NCI-H82 treated with DMSO at 0.1 percent for 48 hours (cell line): Measurements from ENCODE around the gene FUBP3.

ENCODE experiments used
- DNase-seq: peaks from one replicate; lab custom pipeline; 2025; ENCODE audit not compliant: unreplicated experiment; lab: John Stamatoyannopoulos, UW

The FUBP3 gene

DNA sequence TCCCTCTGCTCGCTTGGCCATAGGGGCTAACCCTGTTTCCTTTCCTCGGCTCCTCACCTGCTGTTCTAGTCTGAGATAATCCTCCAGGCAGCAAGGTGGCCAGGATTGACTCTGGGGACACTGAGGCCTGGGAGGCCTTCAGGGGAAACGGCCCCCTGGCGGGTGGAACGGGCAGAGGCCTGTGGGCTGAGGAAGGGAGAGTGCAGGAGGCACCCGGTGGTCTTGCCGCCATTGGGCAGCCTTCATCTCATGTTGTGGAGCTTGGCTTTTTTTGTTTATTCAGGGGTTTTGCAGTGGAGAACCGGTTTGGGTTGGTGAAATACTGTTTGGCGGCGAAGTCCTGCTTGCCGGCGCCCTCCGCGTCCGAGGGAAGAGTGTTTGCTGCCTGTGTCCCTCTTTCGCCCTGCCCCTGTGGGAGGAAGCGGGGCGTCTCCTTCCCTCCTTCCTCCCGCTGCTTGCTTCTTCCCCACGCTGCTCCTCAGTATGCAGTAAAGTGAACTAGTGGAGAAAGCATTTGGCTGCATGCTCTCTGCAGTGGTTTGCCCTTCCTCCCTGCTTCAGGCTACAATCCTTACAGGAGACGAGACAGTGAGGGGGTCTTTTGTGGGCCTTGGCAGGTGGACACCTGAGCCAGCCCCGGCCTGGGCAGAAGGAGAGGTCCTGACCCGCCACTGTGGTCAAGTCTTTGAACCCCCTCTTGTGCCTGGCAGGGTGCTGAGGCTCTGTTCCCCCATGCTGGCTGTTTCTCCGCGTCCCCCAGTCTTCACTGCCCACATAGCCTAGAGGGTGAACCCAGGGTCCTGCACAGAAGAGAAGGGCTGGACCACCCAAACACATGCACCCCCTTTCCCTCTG lies 54.2 kb downstream of the FUBP3 start:
- no peak for DNase-seq

DNA sequence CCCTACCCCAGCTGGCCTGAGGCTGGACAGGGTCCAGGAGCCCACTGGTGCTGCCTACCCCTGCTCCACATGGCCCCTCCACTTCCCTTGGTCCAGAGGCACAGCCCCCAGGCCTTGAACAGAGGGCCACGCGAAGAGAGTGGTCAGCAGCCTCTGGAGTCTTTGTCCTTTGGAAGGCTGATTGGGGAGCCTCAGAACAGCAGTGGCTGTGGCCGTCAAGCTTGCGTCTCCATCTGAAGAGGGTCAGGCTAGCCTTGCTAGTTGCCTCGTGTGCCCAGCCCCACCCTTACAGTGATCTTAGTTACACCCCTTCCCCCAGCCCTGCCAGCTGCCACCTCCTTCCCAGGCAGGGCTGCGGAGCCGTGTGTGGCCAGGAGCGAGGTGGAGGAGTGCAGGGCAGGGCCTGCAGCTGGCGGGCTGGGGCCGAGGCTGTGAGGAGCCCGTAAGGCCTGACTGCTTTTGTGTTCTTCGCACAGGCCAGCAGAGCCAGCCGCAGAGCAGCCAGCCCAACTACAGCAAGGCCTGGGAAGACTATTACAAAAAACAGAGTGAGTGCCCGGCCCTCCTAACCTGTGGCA lies 54.9 kb downstream of the FUBP3 start:
- DNase-seq: no peak

DNA sequence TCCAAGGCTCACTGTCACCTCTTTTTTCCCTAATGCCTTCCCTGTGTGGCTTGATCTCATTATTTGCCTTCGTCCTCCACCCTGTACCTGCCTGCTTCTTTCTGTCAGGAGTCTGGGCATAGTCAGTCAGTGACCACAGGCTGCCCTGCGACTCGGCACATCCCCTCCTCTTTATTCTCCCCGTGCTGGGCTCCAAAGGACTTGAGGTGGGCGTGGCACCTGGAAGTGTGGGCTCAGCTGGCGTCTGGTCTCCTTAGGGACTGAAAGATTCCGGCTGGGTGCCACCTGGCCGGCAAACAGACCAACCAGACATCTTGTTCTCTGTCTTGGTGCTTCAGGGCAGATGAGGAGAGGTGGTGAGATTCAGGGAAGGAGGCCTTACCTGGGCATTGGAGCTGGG lies 55.4 kb downstream of the FUBP3 start:
- DNase-seq: no peak

DNA sequence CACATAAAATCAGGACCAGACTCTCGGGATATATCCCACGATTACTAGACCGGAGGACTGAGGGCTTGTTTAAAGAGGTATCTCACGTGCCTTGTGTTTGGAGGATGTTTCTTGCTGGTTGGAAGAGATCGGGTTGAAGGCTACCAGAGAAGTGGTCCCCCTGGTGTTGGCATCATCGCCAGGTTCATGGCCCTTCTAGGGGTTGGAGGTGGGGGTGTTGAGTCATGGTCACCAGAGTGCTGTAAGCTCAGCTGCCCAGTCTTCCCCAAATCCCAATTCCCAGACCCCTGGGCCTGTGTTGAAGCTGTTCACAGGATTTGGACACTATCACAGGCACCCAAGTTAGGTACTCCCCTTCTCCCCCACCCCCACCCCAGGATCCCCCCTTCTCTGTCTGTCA lies 55.9 kb downstream of the FUBP3 start:
- DNase-seq: no peak

DNA sequence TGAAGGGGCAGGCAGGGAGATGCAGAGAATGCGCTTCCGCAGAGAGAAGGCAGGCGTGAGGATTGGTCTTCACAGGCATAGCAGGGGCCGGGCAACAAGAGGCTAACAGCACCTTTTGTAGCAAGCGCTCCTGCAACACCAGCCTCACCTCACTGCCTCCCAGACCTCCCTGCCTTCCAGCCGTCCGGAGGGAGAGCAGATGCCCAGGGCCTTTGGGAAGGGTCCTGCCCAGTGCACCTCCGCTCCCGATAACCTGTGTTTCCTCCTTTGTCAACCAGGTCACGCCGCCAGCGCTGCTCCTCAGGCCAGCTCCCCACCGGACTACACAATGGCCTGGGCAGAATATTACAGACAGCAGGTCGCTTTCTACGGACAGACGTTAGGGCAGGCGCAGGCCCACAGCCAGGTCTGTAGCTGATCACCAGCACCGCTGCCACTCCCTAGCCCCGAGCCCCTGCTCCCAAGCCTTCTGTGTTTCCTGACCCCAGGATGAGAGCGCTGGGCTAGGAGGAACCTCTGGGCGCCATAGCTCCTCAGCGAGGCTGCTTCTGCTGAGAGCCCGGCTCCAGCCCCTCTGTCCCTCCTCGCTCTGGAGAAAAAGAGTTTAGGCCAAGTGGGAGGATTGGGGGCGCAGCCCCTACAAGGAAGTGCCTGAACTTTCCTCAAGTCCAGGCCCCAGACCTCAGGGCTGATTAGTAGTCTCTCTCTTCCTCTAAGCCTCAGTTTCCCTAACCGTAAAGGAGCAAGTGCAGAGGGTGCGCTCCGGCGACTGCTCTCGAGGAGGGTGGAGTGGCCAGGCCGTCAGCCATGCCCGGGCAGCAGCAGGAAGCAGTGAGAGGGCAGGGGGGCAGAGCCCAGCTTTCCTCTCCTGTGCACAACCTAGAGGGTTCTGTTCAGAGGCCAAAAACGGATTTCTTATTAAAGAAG lies 56.6 kb downstream of the FUBP3 start:
- no peak for DNase-seq

DNA sequence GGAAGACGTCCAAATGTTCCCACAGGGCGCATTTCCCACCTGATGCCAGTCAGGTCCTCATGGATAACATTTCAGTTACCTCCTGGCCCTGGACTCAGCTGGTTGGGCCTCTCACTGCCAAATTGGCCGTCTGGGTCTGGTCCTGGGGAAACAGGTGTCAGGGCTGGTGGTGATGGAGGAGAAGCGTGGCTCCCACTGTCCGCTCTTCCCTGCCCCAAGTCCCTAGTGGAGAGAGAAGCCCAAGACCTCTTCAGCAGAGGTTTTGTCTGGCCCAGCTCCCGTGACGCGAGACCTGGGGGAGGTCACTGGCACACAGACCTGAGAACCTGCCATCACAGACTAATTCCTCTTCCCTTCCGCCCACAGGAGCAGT lies 57.3 kb downstream of the FUBP3 start:
- DNase-seq: no peak

DNA sequence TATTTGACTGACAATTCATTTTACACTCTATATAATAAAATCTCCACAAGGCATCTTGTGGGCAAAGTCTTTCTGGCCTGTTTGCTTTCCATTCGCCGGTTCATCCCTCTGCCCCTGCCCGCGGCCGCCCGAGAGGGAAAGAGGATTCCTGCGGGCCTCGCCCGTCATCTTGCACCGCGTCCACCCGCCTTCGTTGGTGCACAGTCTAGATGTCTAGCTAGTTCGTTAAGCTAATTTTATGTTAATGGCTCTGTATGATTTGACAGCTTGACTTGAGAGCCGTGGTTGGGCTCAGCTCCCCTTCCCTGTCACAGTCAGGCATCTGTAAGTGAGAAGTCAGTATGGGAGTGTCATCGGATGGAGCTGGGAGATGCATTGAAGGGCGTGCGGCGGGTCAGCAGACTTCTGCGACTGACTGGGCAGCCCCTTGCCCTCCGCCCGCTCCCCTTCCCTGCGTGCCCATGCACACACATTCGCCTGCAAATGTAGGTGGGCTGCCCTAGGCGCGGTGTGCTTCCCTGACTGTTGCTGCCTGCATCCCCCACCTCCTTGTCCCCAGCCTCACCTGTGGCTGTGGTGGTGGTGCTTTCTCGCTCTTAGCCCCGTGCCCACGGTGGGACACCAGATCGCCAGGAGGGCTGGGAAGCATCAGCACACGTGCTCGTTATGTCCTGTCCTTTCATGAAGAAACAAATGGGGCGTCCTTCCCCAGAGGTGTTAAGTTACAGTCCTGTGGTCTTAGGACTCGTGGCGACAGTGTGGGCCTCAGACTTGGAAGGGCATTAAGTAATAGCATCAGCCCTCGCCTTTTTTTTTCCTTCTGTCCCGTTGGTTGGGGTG lies 59.1 kb downstream of the FUBP3 start:
- DNase-seq: no peak

DNA sequence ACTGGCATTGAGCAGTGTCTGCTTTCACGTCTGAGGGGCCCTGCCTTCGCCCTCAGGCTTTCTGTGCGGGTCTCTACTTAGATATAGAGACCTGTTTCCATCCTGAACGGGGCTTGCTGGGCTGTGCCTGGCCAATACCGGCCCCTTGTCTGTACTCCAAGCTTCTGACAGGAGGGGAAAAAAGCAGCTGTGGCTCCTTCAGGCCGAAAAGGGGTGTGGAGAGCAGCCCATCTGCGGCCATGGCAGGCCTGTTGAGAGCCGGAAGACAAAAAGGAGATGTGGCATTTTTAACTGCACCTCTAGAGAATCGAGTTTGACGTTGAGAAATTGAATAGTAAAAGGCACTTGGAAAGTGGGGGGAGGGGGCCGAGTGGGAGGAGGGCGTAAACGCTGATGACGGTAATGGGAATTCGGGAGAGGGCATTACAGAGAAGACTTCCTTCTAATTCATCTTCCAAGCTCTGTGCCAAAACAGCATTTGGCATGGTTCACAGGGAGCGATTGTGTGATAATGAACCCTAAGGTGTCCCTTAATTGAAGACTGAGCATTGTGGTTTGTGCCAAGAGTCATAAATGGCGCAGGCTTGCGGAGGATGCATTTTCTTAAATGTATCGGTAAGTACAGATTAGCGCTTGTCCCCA lies 59.9 kb downstream of the FUBP3 start:
- DNase-seq: no peak

DNA sequence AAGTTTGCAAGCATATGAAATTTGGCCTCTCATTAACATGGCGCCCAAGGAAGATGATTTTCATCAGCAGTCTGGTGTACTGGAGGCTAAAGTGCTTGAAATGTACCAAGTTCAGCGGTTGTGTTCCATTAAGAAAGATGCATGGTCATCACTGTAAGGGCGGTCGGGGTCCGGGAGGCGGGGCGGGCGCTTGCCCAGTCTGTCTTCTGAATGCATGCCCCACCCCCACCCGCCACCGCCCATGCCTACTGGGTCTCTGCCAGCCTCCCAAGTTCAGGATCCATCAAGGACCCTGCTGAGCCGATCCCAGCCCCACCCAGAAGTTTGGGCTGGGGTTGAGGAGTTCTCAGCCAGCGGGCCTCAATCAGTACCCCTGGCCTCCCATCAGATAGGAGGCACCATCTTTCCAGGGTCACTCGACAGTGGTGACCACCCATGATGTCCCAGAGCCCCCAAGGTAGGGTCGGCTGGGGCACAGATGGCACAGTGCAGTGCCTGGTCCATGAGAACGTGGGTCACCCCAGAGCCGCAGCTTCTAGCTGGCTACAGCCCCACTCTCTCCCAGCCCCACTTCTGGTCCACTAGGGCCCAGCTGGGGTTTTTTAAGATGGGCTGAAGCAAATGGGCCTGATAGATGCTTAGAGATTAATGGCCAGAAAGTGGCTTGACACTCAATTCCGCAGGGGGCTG lies 60.6 kb downstream of the FUBP3 start:
- no peak for DNase-seq

DNA sequence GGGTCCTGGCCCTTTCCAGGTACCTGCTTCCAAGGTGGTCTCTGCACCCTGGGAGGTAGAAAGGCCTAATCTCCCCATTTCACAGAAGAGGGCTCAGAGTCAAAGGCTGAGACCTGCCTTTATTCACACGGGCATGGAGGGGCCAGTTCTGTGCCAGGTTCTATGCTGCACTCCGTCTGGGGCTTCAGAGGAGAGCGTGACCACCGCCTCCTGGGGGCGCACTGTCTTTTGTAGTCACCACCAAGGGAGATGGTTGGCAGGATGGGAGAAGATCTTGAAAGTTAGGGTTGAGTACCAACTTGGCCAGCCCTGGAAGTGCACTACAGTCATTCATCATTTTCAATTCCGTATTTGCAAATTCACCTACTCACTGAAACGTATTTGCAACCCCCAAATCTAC lies 61.3 kb downstream of the FUBP3 start:
- no peak for DNase-seq

DNA sequence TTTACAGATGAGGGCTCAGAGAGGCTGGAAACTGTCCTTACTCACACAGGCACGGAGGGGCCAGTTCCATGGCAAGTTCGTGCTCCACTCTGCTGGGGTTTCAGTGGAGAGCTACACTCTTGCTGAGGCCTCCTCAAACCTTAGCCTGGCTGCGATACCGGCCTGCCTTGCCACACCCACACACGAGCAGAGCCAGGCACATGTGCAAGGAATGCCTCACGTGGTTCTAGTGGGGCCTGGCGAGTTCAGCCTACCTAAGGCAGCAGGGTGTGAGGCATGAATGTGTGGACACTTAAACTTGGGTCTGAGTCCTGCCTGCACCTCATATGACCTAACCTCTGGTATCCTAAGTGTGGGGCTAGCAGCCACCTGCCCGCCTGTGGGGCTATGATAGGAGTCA lies 63.5 kb downstream of the FUBP3 start:
- DNase-seq: no peak

DNA sequence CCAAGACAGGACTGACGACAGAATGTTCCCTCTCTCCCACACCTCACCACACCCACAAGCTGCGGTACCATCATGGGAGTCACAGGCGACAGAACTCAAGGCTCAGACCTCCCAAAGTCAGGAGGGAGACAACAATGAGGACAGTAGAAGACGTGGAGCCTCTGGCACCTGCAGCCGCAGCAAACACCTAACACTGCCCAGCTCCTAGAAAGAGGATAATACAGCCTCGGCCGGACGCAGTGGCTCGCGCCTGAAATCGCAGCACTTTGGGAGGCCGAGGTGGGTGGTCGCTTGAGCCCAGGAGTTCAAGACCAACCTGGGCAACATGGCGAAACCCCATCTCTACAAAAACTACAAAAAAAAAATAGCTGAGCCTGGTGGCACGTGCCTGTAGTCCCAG lies 71.8 kb downstream of the FUBP3 start:
- DNase-seq: no peak

DNA sequence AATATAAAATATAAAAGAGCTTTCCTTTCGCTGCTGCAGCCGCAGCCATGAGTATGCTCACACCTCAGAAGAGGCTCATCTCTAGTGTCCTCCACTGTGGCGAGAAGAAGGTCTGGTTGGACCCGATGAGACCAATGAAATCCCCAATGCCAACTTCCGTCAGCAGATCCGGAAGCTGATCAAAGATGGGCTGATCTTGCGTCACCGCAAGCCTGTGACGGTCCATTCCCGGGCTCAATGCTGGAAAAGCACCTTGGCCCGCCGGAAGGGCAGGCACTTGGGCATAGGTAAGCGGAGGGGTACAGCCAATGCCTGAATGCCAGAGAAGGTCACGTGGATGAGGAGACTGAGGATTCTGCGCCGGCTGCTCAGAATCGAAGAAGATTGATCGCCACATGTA lies 72.4 kb downstream of the FUBP3 start:
- no peak for DNase-seq

DNA sequence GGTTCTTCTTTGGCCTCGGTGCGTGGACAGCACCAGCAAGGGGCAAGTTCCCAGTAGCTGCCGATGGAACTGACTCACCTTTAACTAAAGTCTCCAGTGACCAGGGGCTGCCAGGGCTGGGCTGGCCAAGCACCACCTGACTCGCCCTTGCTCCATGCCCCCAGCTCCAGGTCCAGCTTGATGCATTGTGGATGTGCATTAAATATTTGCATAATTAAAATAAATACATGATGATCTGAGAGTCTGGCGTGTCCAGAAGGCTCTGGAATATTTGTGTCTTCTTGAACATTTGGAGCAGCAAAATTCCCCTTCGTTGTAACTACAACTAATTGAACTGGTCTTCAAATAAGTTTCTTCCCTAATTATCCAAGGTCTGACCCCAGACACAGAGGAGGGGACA lies 75.5 kb downstream of the FUBP3 start:
- DNase-seq: no peak

DNA sequence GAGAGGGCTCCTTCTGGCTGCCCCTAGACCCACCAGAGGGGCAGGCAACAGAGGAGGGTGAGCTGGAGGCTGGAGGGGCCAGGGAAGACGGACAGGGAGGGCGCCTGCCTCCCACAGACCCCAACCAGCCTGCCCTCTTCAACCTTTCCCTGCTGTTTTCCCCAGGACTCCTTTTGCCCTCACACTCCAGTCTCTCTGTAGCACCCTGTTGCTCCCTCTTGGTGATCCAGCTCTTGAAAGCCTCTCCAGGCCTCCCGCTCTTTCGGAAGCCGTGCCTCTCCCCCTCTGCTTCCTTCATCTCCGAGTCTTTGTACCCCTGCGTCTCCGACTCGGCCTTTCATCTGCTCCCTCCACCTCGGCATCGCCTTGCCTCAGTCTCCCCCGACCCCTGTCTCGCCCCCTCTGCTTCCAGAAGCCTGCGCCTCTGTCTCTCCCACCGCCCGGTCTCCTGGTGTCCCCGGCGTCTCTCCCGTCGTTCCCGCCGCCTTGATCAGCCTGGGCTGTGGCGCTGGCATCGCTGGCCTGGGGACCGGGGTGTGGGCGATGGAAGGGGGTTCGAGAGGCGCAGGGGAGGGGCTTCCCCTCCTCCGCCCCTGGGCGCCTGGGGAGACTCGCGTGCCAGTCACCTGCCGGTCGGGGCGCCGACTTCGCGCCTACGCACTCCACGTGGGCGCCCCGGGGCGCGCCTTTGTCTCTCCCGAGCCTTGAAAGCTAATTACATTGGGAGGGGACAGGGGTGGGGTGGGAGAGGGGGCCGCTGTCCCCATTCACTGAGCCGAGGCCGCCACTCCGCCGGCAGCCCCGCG lies 79.7 kb downstream of the FUBP3 start:
- DNase-seq: peak; percentile 8

DNA sequence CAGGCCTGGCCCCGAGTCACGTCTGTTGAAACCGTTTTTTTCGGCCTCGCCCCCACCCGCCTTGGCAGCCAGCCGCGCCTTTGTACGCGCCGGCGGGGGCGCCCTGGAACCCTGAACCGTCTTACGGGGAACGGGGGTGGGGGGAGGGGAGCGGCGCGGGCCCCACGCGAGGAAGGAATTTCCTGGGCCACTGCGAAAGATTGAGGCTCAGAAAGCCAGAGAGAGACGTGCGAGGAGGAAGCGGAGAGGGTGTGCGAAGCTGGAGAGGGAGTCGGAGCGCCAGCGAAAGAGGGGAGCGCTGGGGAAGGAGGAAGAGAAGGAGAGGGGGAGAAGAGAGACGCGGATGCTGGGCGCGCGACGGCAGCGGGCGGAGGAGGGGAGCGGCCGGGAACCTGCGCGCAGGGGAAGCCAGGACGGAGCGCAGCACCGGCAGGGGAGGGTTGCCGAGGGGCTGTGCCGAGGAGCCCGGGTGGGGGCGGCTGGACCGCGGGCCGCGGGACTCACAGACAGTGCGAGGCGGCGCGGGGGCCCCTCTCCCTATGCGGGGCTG lies 80.4 kb downstream of the FUBP3 start:
- DNase-seq: no peak

DNA sequence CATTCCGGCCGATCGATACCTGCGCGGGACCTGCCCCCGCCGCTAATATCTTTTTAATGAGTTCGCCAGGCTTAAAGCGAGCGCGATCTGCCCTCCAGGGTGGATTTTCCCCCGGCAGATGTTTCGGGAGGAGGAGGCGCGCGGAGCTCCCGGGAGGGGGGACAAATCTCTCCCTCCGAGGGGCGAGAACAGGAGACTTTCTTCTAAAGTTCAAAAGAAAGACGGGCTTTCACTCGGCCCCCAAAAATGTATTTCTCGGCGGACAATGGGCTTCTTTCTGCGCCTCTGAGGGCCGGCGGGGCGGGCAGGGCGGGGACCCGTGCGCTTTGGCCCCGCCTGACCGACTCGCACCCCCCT lies 80.9 kb downstream of the FUBP3 start:
- DNase-seq: no peak

DNA sequence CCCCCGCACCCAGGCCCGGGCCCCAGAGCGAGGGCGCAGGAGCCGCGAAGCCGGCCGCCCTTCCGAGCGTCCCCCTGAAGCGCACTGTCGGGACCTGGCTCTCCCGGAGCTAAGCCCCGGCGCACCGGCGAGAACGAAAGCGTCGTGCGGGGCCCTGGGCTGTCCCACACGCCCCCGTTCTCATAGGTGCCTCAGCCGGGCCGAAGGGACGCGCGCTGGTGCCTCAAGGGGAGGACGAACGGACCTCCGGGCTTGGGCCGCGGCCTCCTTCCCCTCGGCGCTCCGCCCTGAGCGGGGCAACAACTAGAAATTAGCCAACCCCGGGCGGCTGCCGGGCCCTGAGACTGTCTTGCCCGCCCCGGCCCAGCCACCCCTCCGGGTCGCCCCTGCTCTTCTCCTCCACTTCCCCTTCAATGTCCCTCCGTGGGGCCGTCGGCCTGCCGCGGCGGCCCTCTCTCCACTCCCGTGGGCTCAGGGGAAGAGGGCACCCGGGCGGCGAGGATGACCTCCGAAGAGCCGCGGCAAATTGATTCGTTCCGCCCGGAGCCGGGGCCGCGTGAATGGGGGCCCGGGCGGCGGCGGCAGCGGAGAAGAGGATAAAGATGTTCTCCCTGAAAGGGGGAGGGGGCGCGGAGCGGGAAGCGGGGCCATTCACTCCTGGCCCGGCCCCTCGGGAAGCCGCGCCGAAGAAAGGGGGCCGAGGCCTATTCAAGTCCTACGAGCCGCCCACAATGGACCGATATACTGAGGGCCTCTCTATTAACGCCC lies 81.5 kb downstream of the FUBP3 start:
- DNase-seq: no peak
